ENCODE results near the gene SLC9A9.

Gene SLC9A9

DNA sequence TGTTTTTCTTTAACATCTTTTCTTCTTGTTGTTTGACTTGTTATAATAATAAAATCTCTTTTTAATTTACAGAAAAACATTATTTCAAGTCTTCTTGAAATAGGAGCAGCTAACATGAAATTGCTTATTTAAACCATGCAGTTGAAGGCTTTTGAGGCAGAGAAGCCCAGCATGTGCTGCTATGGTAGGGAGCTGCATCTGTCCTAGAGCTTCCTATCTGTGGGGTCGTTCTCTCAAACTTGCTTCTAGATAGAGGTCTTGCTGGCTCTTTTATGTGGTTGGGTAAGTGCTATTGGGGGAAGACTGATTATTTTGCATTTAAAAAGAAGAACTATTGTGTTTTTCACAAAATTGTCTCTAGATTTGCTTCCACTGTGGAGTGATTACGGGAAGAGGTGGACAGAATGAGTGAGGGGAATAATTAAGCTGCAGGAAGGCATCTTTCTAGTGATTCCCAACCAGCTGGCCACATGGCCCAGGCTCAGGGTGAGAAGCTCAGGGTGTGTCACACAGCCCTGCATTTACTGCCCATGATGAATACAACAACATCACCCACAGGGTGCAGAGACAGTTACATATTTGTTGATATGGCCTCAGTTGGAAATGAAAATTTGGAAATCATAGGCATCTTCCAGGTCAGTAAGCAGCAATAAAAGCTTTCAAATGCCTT lies 630.0 kb downstream of the SLC9A9 start:
- TF ChIP-seq, protein P1, sequence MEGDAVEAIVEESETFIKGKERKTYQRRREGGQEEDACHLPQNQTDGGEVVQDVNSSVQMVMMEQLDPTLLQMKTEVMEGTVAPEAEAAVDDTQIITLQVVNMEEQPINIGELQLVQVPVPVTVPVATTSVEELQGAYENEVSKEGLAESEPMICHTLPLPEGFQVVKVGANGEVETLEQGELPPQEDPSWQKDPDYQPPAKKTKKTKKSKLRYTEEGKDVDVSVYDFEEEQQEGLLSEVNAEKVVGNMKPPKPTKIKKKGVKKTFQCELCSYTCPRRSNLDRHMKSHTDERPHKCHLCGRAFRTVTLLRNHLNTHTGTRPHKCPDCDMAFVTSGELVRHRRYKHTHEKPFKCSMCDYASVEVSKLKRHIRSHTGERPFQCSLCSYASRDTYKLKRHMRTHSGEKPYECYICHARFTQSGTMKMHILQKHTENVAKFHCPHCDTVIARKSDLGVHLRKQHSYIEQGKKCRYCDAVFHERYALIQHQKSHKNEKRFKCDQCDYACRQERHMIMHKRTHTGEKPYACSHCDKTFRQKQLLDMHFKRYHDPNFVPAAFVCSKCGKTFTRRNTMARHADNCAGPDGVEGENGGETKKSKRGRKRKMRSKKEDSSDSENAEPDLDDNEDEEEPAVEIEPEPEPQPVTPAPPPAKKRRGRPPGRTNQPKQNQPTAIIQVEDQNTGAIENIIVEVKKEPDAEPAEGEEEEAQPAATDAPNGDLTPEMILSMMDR (conservative IDR thresholded peaks at IDR 0.05; ENCODE audit: low read depth, low read length), result no peak
- DNase-seq (ENCODE audit: low read depth), result no peak
- no peak overlapping the region for H3K4me3 ChIP-seq (ENCODE audit: low read depth, low read length)

DNA sequence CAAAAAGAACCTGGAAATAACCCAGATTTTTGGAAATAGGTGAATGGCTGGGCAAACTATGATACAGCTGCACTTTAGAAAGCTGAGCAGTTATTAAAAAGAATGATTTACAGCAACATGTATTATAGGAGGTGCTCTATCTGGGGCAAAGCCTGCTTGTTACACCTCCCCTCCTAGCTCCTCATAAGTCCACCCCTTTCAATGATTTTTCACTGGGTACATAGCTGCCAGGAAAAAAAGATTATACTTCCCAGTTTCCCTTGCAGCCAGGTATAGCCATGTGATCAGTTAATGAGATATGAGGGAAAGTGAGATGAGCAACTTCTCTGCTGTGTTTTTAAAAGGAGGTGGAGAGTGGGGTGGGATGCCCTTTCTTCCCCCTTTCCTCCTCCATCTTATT lies 631.0 kb downstream of the SLC9A9 start:
- no peak for DNase-seq (ENCODE audit: low read depth)
- TF ChIP-seq, protein P1 (conservative IDR thresholded peaks at IDR 0.05; ENCODE audit: low read depth, low read length), result no peak
- H3K4me3 ChIP-seq (ENCODE audit: low read depth, low read length), result no peak overlapping the region

DNA sequence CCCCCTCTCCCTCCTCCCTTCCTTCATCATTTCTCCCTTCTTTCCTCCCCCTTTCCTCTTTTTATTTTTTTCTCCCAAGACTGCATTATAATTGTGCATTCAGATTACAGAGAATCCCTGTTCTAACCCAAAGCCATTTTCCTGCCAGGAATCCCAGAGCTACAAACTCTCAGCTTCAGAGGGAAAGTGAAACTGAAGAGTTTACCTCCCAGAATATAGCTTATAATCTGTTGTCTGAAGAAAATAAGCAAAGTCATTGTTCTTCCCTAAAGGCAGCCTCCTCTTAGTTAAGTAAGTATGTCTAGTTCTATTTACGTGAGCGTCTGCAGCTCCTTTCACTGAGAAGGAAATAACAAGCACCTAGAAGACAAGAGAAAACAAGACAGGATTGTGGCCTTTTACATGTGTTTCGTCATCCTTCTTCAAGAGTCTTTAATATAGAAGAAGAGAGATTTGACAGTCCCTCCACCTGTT lies 631.5 kb downstream of the SLC9A9 start:
- H3K4me3 ChIP-seq (ENCODE audit: low read depth, low read length), result no peak overlapping the region
- TF ChIP-seq, protein P1 (conservative IDR thresholded peaks at IDR 0.05; ENCODE audit: low read depth, low read length), result no peak
- DNase-seq (ENCODE audit: low read depth), result peak; percentile 45
